DND-41 (cell line): ENCODE results near the gene STEAP3.

Experiments used
- ATAC-seq: fragments of 200-7000 bp; cut with Tn5 transposase; 3 replicates; pipeline ENCODE4 v1.9.1; 2021; ENCODE audit warnings: low read depth; ENCODE audit not compliant: insufficient read depth
- DNase-seq: peaks from one replicate; pipeline ENCODE4 v3.0.0-alpha.2; 2020
- H2AFZ ChIP-seq: 2 replicates; pipeline ENCODE4 v1.6.0; 2012; ENCODE audit warnings: low read depth, low read length
- H3K27ac ChIP-seq: 2 replicates; pipeline ENCODE4 v1.5.1; 2012; ENCODE audit warnings: low read length, inconsistent platforms
- H3K27me3 ChIP-seq: fragments of 200-600 bp; sonication (generic); 2 replicates; pipeline ENCODE4 v1.6.0; 2012; ENCODE audit warnings: low read length, mild to moderate bottlenecking, inconsistent platforms; ENCODE audit not compliant: insufficient read depth, poor library complexity
- H3K36me3 ChIP-seq: 2 replicates; pipeline ENCODE4 v1.5.1; 2012; ENCODE audit warnings: low read length, inconsistent platforms; ENCODE audit not compliant: insufficient read depth
- H3K4me1 ChIP-seq: 2 replicates; pipeline ENCODE4 v1.5.1; 2012; ENCODE audit warnings: mild to moderate bottlenecking, low read length; ENCODE audit not compliant: insufficient read depth
- H3K4me2 ChIP-seq: 2 replicates; pipeline ENCODE4 v1.6.0; 2012; ENCODE audit warnings: mild to moderate bottlenecking, moderate library complexity, low read length, inconsistent platforms; ENCODE audit not compliant: insufficient read depth
- H3K4me3 ChIP-seq, 2 experiments: fragments of 200-600 bp in 1 of 2; shearing (Covaris generic) in 1 of 2; 2 replicates each; pipeline ENCODE4 v1.5.1; 2012 to 2016; ENCODE audit warnings: inconsistent platforms in 2 of 2, low read length in 2 of 2, mild to moderate bottlenecking in 2 of 2, low read depth in 1 of 2, moderate library complexity in 1 of 2
- H3K79me2 ChIP-seq: 2 replicates; pipeline ENCODE4 v1.6.0; 2012; ENCODE audit warnings: low read length, inconsistent platforms; ENCODE audit not compliant: insufficient read depth
- H3K9ac ChIP-seq: 2 replicates; pipeline ENCODE4 v1.6.0; 2012; ENCODE audit warnings: low read depth, mild to moderate bottlenecking, inconsistent platforms, low read length, moderate library complexity
- H3K9me3 ChIP-seq: 2 replicates; pipeline ENCODE4 v1.5.1; 2012; ENCODE audit warnings: low read length, moderate library complexity, mild to moderate bottlenecking, inconsistent platforms; ENCODE audit not compliant: insufficient read depth, severe bottlenecking
- H4K20me1 ChIP-seq: 2 replicates; pipeline ENCODE4 v1.6.0; 2012; ENCODE audit warnings: low read length; ENCODE audit not compliant: insufficient read depth
- EZH2 ChIP-seq: IDR thresholded peaks from 3 replicates; pipeline ENCODE4 v1.6.1; 2012; ENCODE audit warnings: borderline replicate concordance, low read depth, mild to moderate bottlenecking, moderate library complexity, low read length, inconsistent platforms; ENCODE audit not compliant: severe bottlenecking
- TF ChIP-seq, protein P1 (sequence below): IDR thresholded peaks from 2 replicates; pipeline ENCODE4 v1.5.1; 2012; ENCODE audit warnings: borderline replicate concordance, low read length, moderate library complexity, mild to moderate bottlenecking; ENCODE audit not compliant: poor library complexity, severe bottlenecking; ENCODE audit errors: extremely low read depth

The STEAP3 gene

GRCh38 chr2:119218478-119219064 lies 5.1 kb upstream of the STEAP3 start:
- H3K36me3 ChIP-seq: no peaks in the 10 kb centered on the region
- TF ChIP-seq, protein P1, sequence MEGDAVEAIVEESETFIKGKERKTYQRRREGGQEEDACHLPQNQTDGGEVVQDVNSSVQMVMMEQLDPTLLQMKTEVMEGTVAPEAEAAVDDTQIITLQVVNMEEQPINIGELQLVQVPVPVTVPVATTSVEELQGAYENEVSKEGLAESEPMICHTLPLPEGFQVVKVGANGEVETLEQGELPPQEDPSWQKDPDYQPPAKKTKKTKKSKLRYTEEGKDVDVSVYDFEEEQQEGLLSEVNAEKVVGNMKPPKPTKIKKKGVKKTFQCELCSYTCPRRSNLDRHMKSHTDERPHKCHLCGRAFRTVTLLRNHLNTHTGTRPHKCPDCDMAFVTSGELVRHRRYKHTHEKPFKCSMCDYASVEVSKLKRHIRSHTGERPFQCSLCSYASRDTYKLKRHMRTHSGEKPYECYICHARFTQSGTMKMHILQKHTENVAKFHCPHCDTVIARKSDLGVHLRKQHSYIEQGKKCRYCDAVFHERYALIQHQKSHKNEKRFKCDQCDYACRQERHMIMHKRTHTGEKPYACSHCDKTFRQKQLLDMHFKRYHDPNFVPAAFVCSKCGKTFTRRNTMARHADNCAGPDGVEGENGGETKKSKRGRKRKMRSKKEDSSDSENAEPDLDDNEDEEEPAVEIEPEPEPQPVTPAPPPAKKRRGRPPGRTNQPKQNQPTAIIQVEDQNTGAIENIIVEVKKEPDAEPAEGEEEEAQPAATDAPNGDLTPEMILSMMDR: peak; percentile 49
- no peak for TF ChIP-seq EZH2
- no peaks in the 10 kb centered on the region for H3K79me2 ChIP-seq
- no peaks in the 10 kb centered on the region for H4K20me1 ChIP-seq
- H3K27ac ChIP-seq: no peak overlapping the region
- no peak overlapping the region for H3K4me3 ChIP-seq
- no peak overlapping the region for H3K4me2 ChIP-seq
- no peak overlapping the region for H3K9ac ChIP-seq
- H3K9me3 ChIP-seq: no peaks in the 10 kb centered on the region
- no peaks in the 10 kb centered on the region for H3K27me3 ChIP-seq
- peak; percentile 57 for ATAC-seq
- DNase-seq: peak; percentile 27
- H2AFZ ChIP-seq: no peak overlapping the region
- H3K4me1 ChIP-seq: no peaks in the 10 kb centered on the region

- H3K27me3 ChIP-seq: no peaks in the 10 kb centered on the region
- no peak overlapping the region for H3K4me2 ChIP-seq
- no peak overlapping the region for H3K27ac ChIP-seq
- H3K79me2 ChIP-seq: no peaks in the 10 kb centered on the region
- H3K9me3 ChIP-seq: no peaks in the 10 kb centered on the region
- no peak for DNase-seq
- no peak overlapping the region for H3K9ac ChIP-seq
- TF ChIP-seq, protein P1: no peak
- TF ChIP-seq EZH2: no peak
- H4K20me1 ChIP-seq: no peaks in the 10 kb centered on the region
- H3K4me3 ChIP-seq: no peak overlapping the region
- H3K36me3 ChIP-seq: no peaks in the 10 kb centered on the region
- H2AFZ ChIP-seq: no peak overlapping the region
- ATAC-seq: no peak
- H3K4me1 ChIP-seq: no peaks in the 10 kb centered on the region
Observed at GRCh38 chr2:119219873-119220272, 3.8 kb upstream of the STEAP3 start.

GRCh38 chr2:119220720-119221301 lies 2.8 kb upstream of the STEAP3 start:
- no peak for ATAC-seq
- no peak for DNase-seq
- H4K20me1 ChIP-seq: no peaks in the 10 kb centered on the region
- TF ChIP-seq EZH2: no peak
- TF ChIP-seq, protein P1: no peak
- H3K9me3 ChIP-seq: no peaks in the 10 kb centered on the region
- no peak overlapping the region for H2AFZ ChIP-seq
- H3K79me2 ChIP-seq: no peaks in the 10 kb centered on the region
- H3K4me1 ChIP-seq: no peaks in the 10 kb centered on the region
- no peaks in the 10 kb centered on the region for H3K36me3 ChIP-seq
- no peaks in the 10 kb centered on the region for H3K27me3 ChIP-seq
- no peak overlapping the region for H3K4me2 ChIP-seq
- no peak overlapping the region for H3K27ac ChIP-seq
- no peak overlapping the region for H3K9ac ChIP-seq
- H3K4me3 ChIP-seq: no peak overlapping the region
